GM21447 (cell line): ENCODE measurements around the gene ADAP1.

Source experiments
- ATAC-seq: cut with Tn5 transposase; IDR thresholded peaks from one replicate; pipeline ENCODE4 v1.9.1; 2021; ENCODE audit not compliant: unreplicated experiment

Gene ADAP1

GRCh38 chr7:910931-911431 is 43.5 kb downstream of the ADAP1 start:
- no peak for ATAC-seq

GRCh38 chr7:910441-910861 is 44.0 kb downstream of the ADAP1 start:
- no peak for ATAC-seq

- ATAC-seq: no peak
These were observed 44.8 kb downstream of the ADAP1 start for GRCh38 chr7:909358-910329.

GRCh38 chr7:908591-909357 is 45.7 kb downstream of the ADAP1 start:
- ATAC-seq: peak; percentile 44

GRCh38 chr7:908159-908581 is 46.3 kb downstream of the ADAP1 start:
- ATAC-seq: no peak

GRCh38 chr7:907158-907980 is 47.1 kb downstream of the ADAP1 start:
- ATAC-seq: no peak

GRCh38 chr7:906776-907157 is 47.7 kb downstream of the ADAP1 start:
- ATAC-seq: no peak

GRCh38 chr7:904847-905246 is 49.6 kb downstream of the ADAP1 start:
- ATAC-seq: no peak

- ATAC-seq: no peak
These were observed 50.3 kb downstream of the ADAP1 start for GRCh38 chr7:903921-904755.

- no peak for ATAC-seq
These were observed 51.5 kb downstream of the ADAP1 start for GRCh38 chr7:902996-903395.

- ATAC-seq: no peak
These were observed 52.9 kb downstream of the ADAP1 start for GRCh38 chr7:901388-902154.

GRCh38 chr7:901041-901387 is 53.5 kb downstream of the ADAP1 start:
- ATAC-seq: no peak

GRCh38 chr7:900331-901040 is 54.0 kb downstream of the ADAP1 start:
- ATAC-seq: no peak

GRCh38 chr7:899806-900205 is 54.7 kb downstream of the ADAP1 start:
- ATAC-seq: no peak

GRCh38 chr7:898855-899681 is 55.4 kb downstream of the ADAP1 start:
- no peak for ATAC-seq

- no peak for ATAC-seq
These were observed 56.0 kb downstream of the ADAP1 start for GRCh38 chr7:898460-898854.

GRCh38 chr7:897771-898376 is 56.6 kb downstream of the ADAP1 start:
- no peak for ATAC-seq
